HUDEP-2 (cell line): ENCODE data around the gene TBX2.

ENCODE experiments used
- DNase-seq, 76 experiments: peaks; one replicate each; lab custom pipeline; 2025; ENCODE audit not compliant: unreplicated experiment in 76 of 76; lab: John Stamatoyannopoulos, UW

The TBX2 gene

DNA sequence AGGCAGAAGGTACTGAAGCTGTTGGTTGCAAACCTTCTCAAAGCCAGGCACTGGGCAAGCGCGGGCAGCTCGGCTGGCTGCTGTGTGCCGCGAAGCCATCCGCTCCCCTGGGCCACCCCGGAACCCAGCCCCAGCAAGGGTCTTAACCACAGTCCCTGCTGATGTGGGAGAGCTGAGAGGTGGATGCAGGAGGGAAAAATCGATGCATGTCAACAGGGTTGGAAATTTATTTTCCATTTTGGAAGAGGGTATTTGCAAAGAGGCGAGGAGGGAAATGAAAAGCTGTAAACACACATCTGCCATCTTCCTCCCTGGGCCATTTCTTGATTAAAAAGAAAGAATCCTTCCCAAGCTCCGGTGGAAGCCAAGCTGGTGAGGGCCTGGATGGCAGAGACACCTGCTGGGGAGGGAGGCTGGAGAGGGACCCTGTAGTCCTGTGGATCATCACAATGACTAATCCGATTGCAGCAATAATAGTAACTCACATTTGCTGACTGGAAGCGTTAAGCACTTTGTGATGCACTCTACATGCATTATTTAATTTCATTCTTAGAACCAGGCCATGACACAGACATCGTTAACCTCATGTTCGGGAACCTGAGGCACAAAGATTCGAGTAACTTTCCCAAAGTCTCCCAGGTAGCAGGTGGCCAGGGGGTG lies 13.9 kb upstream of the TBX2 start:
- no peak for DNase-seq

DNA sequence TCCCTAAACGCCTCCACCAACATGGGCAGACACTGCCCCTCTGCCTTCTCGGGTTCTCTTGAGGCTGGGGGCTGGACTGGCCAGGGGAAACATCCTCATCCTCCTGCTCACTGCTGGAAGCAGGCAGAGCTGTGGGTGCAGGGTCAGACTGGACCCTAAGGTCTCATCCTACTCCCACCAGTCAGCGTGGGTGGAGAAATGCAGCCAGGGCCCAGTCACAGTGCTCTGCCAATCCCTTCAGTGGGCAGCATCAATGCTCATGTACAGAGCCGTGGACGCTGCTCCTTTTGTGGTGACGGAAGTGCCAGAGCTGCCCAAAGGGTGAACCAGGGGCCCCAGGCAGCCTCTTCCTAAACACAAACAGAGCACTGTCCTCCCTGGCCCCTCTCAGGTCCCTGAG lies 13.4 kb upstream of the TBX2 start:
- DNase-seq, result no peak

GRCh38 chr17:61387011-61387410 lies 12.6 kb upstream of the TBX2 start:
- no peak for DNase-seq

- no peak for DNase-seq
These were observed 11.9 kb upstream of the TBX2 start for GRCh38 chr17:61387511-61388305.

DNA sequence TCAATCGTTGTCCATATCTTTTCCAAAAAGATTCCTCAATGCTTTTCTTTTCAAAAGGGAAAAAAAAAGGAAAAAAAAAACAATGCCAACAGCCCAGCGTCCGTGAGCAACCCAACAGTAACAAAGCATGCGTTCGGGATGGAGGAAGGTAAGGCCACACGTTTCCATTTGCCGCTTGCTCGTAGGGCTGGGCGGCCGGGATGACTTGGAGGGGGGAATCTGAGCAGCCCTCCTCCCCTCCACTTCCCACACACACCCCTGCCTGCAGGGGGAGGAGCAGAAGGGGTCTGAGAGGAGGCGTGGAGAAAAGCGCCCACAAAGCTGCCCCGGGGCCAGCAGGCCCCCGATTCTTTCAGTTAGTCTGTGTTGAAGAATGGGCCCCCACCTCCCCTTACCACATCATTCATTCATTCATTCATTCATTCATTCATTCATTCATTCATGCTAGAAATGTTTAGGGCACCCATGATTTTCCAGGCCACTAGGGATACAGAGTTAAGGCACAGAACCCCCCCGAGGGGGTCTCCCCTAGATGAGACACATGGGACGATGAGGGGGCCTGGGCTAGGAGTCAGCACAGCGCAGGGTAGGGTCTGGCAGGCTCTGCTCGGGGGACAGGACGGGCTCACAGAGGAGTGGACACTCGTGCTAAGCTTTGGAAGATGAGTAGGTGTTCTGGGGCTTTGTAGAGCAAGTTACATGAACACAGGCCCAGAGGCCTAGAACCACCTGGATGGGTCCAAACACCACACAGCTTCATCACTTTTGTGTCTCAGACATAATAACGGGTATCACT lies 10.9 kb upstream of the TBX2 start:
- no peak for DNase-seq

DNA sequence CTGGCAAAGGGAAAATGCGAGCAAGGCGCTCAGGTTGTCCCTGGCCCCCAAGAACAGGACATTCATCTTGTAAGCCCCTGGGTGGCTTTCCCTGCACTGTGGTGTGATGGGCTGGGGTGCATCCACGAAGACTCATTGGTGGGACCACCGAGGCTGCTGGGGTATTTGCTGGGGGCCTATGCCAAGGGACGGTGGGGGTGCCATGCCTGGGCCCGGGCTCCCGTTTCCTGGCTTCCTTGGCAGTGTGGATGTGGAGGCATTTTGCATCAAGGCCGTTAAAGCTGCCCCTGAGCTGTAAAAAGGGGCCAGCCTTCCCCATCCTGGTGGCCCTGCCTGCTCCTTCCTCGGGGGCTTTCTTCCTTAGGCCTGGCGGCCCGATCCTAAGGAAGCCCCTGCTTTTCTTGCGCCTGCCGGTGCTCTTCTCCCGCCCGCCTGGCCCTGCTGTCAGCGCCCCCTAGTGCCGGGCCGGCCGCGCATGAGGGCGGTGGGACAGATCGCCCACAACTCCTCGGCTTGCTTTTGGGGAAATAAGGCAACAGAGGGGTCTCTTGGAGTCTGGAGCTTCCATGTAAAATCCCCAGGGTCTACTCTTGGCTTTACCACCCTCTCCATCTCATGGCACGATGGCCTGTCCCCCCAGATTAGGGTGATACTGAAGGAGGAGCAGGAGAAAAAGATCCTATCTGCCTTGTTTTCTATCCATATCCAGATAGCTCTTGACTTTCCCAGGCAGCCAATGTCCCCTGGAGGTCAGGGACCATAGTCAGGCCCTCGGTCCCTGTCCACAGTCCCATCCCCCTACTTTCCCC lies 9.8 kb upstream of the TBX2 start:
- peak in 10 of 76 experiments; percentile 3 to 45 (median 14) for DNase-seq

DNA sequence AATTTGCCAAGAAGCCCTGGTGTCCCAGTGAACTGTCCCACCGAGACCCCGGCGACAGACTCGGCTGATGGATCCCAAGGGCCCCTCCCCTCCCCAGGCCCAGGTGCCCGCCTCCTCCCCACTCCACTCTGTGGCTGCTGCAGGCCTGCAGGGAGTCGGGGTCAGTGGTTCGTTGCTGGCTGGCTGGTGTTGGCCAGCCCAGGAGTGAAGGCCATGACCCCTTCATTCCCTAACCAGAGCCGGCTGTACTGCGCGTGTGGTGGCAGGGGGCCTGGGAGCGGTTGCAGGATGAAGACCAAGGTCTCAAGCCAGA lies 9.2 kb upstream of the TBX2 start:
- no peak for DNase-seq

DNA sequence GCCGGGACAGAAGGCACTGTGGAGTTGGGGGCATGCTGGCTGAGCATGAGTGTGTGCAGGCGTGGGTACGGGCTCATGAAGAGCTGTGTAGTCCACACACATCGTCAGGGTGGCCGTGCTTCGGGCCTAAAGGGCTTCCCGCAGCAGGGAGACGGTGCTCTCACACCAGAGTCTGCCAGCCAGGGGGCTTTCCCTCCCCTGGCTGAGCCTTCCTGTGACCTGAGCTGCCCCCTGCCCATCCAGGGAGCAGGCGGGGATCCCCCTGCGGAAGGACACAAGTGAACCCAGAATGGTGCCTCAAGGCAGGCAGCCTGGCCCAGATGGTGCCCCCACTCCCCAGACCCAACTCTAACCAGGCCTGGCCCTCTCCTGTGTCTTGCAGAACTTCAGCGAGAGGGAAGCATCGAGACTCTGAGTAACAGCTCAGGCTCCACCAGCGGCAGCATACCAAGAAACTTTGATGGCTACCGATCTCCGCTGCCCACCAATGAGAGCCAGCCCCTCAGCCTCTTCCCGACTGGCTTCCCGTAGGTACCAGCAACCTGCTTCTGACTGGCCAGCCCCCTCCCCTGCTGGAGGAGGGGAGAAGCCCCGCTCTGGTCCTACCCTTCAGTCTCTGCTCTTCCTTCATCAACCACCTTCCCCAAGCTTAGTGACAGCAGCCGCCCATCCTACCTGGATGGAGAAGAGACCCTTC lies 7.9 kb upstream of the TBX2 start:
- no peak for DNase-seq

DNA sequence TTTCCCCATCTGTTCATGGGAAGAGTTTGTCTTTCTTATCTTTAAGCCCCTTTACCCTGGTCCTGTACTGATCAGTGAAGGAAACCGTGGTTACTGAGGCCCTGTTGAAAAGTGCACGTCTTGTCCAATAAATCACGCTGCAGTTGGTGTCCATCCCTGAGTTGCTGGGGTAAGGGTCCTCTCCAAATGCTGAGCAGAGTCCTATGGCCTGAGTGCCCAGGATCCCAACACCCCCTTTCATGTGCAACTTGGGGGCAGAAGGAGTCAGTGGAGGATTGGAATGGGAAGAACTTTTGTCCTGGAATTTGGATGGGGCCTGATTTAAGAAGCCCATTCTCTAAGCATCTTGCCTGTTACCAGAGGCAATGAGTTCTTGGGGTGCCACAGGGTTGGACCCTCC lies 7.0 kb upstream of the TBX2 start:
- DNase-seq, result no peak

GRCh38 chr17:61393550-61393903 lies 6.1 kb upstream of the TBX2 start:
- peak in 4 of 76 experiments; percentile 5 to 31 (median 16) for DNase-seq

- DNase-seq, result peak in 11 of 76 experiments; percentile 4 to 69 (median 26)
These were observed 5.6 kb upstream of the TBX2 start for GRCh38 chr17:61393904-61394629.

DNA sequence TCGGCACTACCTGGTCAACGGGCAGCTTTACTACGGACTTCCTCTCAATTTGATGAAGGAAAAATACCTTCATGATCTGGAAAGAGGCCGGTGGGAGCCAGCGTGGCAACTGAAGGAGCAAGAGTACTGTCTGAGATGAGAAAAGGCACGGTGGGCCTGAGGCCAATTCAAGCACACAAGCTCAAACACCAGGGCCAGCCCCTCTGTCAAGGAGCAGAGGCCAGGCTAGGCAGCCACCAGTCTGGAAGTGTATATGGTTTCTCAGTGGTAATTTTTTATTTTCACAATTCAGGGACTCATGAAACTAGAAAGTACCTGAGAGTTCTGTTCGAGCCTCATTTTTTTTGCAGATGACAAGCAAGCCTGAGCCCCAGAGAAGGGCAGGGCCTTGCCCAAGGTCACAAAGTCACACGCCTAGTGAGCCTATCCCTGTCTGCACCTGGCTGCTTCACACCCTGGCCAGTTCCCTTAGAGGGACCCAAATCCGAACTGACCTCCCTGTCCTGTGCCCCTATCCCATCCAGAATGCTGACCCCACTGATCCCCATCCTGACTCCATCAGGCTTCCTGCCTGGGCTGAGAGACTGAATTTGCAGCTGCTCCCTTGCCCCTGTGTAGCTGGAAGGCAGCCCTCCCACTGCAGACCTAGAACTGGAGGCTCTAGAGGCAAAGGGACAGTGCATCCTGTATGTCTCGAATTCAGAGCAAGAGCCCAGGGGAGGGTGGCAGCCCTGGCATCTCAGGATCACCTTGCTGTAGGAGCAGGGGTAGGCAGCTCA lies 4.8 kb upstream of the TBX2 start:
- no peak for DNase-seq

DNA sequence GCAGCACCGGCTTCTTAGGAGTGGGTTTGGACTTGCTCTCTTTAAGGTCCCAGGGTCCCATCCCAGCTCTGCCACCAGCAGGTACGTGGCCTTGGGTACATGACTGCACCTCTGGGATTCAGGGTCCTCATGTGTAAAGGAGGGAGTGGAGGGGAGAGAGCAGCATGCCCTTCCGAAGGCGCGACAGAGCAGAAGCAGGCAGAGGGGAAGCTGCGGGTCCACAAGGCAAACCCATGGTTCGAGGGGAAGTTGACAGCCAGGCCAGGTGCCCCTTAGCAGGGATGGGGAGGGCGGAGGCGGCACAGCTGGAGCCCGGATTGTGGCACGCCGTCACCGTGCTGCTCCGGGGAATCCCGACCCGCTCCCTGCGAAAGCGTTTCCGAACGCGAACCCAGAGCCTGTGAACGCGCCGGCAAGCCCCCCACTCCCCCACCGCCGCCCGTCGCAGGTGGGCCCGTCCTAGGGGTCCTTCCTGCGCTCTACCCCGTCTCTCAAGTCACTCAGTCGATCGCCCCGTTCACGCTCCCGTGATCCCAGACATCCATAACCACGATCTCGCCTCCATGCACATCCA lies 4.1 kb upstream of the TBX2 start:
- no peak for DNase-seq

GRCh38 chr17:61395983-61396585 lies 3.6 kb upstream of the TBX2 start:
- no peak for DNase-seq

- no peak for DNase-seq
These were observed 3.0 kb upstream of the TBX2 start for GRCh38 chr17:61396586-61397085.

DNA sequence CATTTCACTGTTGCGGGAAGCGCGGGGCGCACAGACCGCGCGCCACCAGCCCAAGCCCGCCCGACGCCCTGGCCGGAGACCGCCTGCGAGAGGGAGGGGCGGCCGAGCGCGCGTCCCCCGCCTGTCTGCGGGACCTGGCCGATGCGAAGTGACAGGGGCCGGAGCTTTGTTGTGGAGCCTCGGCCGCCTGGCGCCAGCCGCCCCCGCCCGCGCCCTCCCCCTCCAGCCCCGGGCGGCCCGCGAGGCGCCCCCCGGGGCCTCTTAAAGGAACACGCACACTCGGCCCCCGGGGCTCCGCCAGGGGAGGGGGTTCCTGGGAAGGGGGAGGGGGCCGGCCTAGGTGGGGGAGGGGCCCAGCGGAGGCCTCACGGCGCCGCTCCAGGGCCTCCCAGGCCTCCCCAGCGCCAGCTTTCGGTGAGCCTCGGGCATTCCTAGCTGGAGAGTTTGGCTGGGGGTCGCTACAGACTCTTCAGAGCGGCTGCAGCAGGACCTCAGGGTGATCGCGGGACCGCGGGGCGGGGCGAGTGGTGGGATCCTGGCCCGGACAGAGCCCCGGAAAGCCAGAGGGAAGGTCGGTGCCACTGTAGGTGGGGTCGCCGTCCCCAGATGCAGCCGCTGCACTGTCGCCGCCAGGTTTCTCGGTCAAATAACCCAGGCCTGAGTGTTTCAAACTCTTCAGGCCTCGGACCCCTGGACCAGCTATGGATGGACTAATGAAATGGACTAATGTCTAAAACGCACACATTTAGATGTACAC lies 2.4 kb upstream of the TBX2 start:
- DNase-seq, result no peak

DNA sequence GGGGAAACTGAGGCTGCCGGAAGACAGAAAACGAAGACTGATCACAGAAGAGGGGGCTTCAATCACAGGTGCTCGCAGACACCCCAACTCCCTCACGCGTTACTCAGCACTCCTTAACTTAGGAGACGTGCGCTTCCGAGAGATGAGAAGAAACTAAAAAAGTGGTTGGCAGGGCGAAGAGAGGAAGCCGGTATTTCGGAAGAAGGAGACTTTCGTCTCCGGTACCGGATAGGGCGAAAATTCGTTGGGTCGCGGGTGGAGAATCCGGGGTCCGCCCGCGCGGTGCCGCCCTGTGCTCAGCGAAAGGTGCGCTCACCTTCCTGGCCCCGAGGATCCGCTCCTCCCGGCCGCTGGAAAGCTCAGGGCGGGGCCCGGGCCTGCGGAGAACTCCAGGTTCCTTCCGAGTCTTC lies 917 bp upstream of the TBX2 start:
- DNase-seq, result no peak
